ENCODE results near the gene FKBP10. TPM values are rescaled to one million over a fixed set of nuclear protein-coding genes. Genes with fewer than 3 reads are reported as not detected.
A peak's percentile ranks its signal among the peaks of the same experiment; 100 is the strongest.

FKBP10 gene
- total RNA-seq, 3 donors from 2014 or later = 35.9 to 43.3 (median 39.4) TPM

GRCh38 chr17:41803049-41804020, 9.5 kb upstream of the FKBP10 start:
- intact Hi-C loops (cut with DNase I; ENCODE audit: low total_unique reads) = loop anchor here (5.0 kb wide), 2 partner anchors 66 to 1856 kb away; no protein-coding TSS in a partner anchor
- TF ChIP-seq POLR2AphosphoS5 (IDR thresholded peaks at IDR 0.05) (no peak), CTCF (IDR thresholded peaks at IDR 0.05) (no peak), POLR2A (IDR thresholded peaks at IDR 0.05) (no peak)

GRCh38 chr17:41806685-41807445, 5.9 kb upstream of the FKBP10 start:
- H3K9me3 ChIP-seq = no peaks in the 10 kb centered on the region
- no peak for DNase-seq (ENCODE audit: low spot score in 2 of 2)
- no peaks in the 10 kb centered on the region for H3K36me3 ChIP-seq
- intact Hi-C loops (cut with DNase I; ENCODE audit: low total_unique reads) = no loop called here
- TF ChIP-seq POLR2A (IDR thresholded peaks at IDR 0.05) (no peak), POLR2AphosphoS5 (IDR thresholded peaks at IDR 0.05) (no peak), CTCF (IDR thresholded peaks at IDR 0.05) (no peak)
- H3K4me1 ChIP-seq = peaks cover 3 to 6% of the 10 kb centered on the region in 2 donors
- H3K4me3 ChIP-seq = no peak overlapping the region
- H3K27me3 ChIP-seq = no peaks in the 10 kb centered on the region
- H3K27ac ChIP-seq = no peak overlapping the region

More at GRCh38 chr17:41803049-41804020, 9.5 kb upstream of the FKBP10 start:
- Histone ChIP-seq H3K4me3 (no peak overlapping the region), H3K4me1 (peaks cover 4 to 5% of the 10 kb centered on the region in 2 donors), H3K27me3 (no peaks in the 10 kb centered on the region), H3K36me3 (no peaks in the 10 kb centered on the region), H3K9me3 (no peaks in the 10 kb centered on the region), H3K27ac (no peak overlapping the region)
- DNase-seq (ENCODE audit: low spot score in 2 of 2) = no peak

GRCh38 chr17:41810659-41811548, 1.9 kb upstream of the FKBP10 start:
- no peak for DNase-seq (ENCODE audit: low spot score in 2 of 2)
- Histone ChIP-seq H3K4me1 (peaks cover 3 to 6% of the 10 kb centered on the region in 2 donors), H3K36me3 (no peaks in the 10 kb centered on the region), H3K9me3 (no peaks in the 10 kb centered on the region), H3K27me3 (no peaks in the 10 kb centered on the region), H3K27ac (peak overlapping the region; percentile 56 to 61), H3K4me3 (peak overlapping the region; percentile 67 to 86 (median 79))
- intact Hi-C loops (cut with DNase I; ENCODE audit: low total_unique reads) = no loop called here
- TF ChIP-seq POLR2A (IDR thresholded peaks at IDR 0.05) (no peak), CTCF (IDR thresholded peaks at IDR 0.05) (no peak), POLR2AphosphoS5 (IDR thresholded peaks at IDR 0.05) (no peak)

GRCh38 chr17:41811549-41812380, 1.0 kb upstream of the FKBP10 start, which contains the start of gene P3H4:
P3H4 (minus strand) TSS chr17:41811949; CDS start chr17:41811915, 34 bp downstream.
- Histone ChIP-seq H3K9me3 (no peaks in the 10 kb centered on the region), H3K27ac (peak within 1 kb of the TSS; percentile 56 to 81), H3K36me3 (no peaks in the 10 kb centered on the region), H3K4me1 (peaks cover 3 to 6% of the 10 kb centered on the region in 2 donors), H3K4me3 (peak within 1 kb of the TSS; percentile 67 to 86 (median 79)), H3K27me3 (no peaks in the 10 kb centered on the region)
- peak; percentile 63 to 75 for DNase-seq (ENCODE audit: low spot score in 2 of 2)
- intact Hi-C loops (cut with DNase I; ENCODE audit: low total_unique reads) = no loop called here
- TF ChIP-seq POLR2AphosphoS5 (IDR thresholded peaks at IDR 0.05) = no peak
- peak in 2 of 3 donors; percentile 34 to 63 for TF ChIP-seq CTCF (IDR thresholded peaks at IDR 0.05)

Data from breast epithelium (tissue), 4 donors.